PC-9 (cell line): ENCODE measurements around the gene ACO1. TPM values are rescaled to one million over a fixed set of nuclear protein-coding genes. Genes with fewer than 3 reads are reported as not detected.

ENCODE experiments used
- BruUV-seq: library from RNA; stranded (reverse); fragments of 400-500 nt; replicated peaks from 2 replicates; lab custom pipeline; 2021; lab: Mats Ljungman, UMichigan
- CTCF ChIA-PET: fragments of 300-600 bp; sonication (Branson Sonifier 250); formaldehyde crosslinking; loops from one replicate; lab custom pipeline; 2022; ENCODE audit warnings: antibody characterized with exemption; lab: Charles Lee
- POLR2A ChIA-PET: fragments of 300-600 bp; sonication (Branson Sonifier 250); formaldehyde crosslinking; loops from one replicate; lab custom pipeline; 2022; ENCODE audit warnings: antibody characterized with exemption; ENCODE audit not compliant: unreplicated experiment; lab: Charles Lee
- DNase-seq, 2 experiments: peaks; one replicate each; pipeline versions ENCODE4 v3.0.0 to v3.0.0-alpha.2; 2015 to 2022; ENCODE audit warnings: mixed read lengths in 1 of 2
- H2AFZ ChIP-seq: fragments of 200-600 bp; sonication (generic); 2 replicates; pipeline ENCODE4 v1.8.1; 2017; ENCODE audit warnings: antibody characterized with exemption
- H3F3A ChIP-seq: fragments of 200-600 bp; sonication (generic); 2 replicates; pipeline ENCODE4 v1.8.1; 2017; ENCODE audit warnings: antibody characterized with exemption, mild to moderate bottlenecking, low read depth; ENCODE audit not compliant: insufficient read depth
- H3K27ac ChIP-seq: fragments of 200-600 bp; sonication (generic); 2 replicates; pipeline ENCODE4 v1.6.1; 2016; ENCODE audit warnings: mixed run types
- H3K27me3 ChIP-seq: fragments of 200-600 bp; sonication (generic); 2 replicates; pipeline ENCODE4 v1.6.1; 2016; ENCODE audit warnings: low read depth, mixed run types; ENCODE audit not compliant: insufficient read depth
- H3K36me3 ChIP-seq: fragments of 200-600 bp; sonication (generic); 2 replicates; pipeline ENCODE4 v1.6.1; 2016; ENCODE audit warnings: low read depth, mixed run types
- H3K4me1 ChIP-seq: fragments of 200-600 bp; sonication (generic); replicated peaks from 2 replicates; pipeline ENCODE4 v1.6.1; 2016; ENCODE audit warnings: mixed run types; ENCODE audit not compliant: insufficient read depth
- H3K4me2 ChIP-seq: fragments of 200-600 bp; sonication (generic); 2 replicates; pipeline ENCODE4 v1.6.1; 2017; ENCODE audit warnings: mixed run types
- H3K4me3 ChIP-seq: fragments of 200-600 bp; sonication (generic); 2 replicates; pipeline ENCODE4 v1.6.1; 2016; ENCODE audit warnings: mixed run types
- H3K79me2 ChIP-seq: fragments of 200-600 bp; sonication (generic); 2 replicates; pipeline ENCODE4 v1.6.1; 2017; ENCODE audit warnings: low read depth, mixed run types
- H3K9me2 ChIP-seq: fragments of 200-600 bp; sonication (generic); 2 replicates; pipeline ENCODE4 v1.8.1; 2017; ENCODE audit warnings: mild to moderate bottlenecking; ENCODE audit not compliant: insufficient read depth
- H3K9me3 ChIP-seq: fragments of 200-600 bp; sonication (generic); 2 replicates; pipeline ENCODE4 v1.8.1; 2016; ENCODE audit warnings: low read depth; ENCODE audit not compliant: insufficient read depth
- H4K20me1 ChIP-seq: fragments of 200-600 bp; sonication (generic); 2 replicates; pipeline ENCODE4 v1.8.1; 2017; ENCODE audit not compliant: insufficient read depth
- EZH2 ChIP-seq: fragments of 200-600 bp; sonication (generic); IDR thresholded peaks from 2 replicates; pipeline ENCODE4 v1.8.0; 2017; ENCODE audit warnings: antibody characterized with exemption, low read depth
- intact Hi-C: fragments of 100-400 bp; cut with micrococcal nuclease; formaldehyde crosslinking; loops from one replicate; pipeline ENCODE4 v1.10.0; 2022; ENCODE audit not compliant: unreplicated experiment
- total RNA-seq: library from RNA; stranded (reverse); gene quantifications from 2 replicates; pipeline ENCODE4 v1.2.3, GENCODE V29; 2021
- TF ChIP-seq, protein P1 (sequence below): fragments of 200-600 bp; sonication (generic); conservative IDR thresholded peaks from 2 replicates; pipeline ENCODE4 v1.6.1; 2017; ENCODE audit warnings: mixed run types, antibody characterized with exemption, mild to moderate bottlenecking, moderate library complexity

The ACO1 gene
- total RNA-seq, 1 experiment from 2014 or later, result 30.2 TPM

DNA sequence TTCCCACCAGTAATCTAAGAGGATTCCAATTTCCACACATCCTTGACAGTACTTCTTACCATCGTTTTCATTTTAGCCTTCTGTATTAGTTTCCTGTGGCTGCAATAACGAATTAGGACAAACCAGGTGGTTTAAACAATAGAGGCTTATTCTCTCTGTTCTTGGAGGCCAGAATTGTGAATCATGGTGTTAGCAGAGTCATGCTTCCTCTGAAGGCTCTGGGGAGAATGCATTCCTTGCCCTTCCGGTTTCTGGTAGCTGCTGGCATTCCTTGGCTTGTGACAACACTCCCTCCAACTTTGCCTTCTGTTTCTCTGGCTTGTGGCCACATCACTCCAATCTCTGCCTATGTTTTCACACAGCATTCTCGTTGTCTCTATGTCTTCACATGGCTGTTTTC is 118.0 kb downstream of the ACO1 start:
- H3F3A ChIP-seq, result no peaks in the 10 kb centered on the region; the same call in 1 of the 2 replicates
- H3K9me2 ChIP-seq, result no peaks in the 10 kb centered on the region
- H3K4me1 ChIP-seq, result peaks cover 8% of the 10 kb centered on the region
- H3K79me2 ChIP-seq, result no peaks in the 10 kb centered on the region
- H3K4me2 ChIP-seq, result no peak overlapping the region
- H3K9me3 ChIP-seq, result no peaks in the 10 kb centered on the region; the same call in 1 of the 2 replicates
- H3K27ac ChIP-seq, result no peak overlapping the region
- H4K20me1 ChIP-seq, result no peaks in the 10 kb centered on the region
- intact Hi-C loops, result no loop called here
- no peak overlapping the region for H3K4me3 ChIP-seq
- no TSS peak for BruUV-seq
- ChIA-PET POLR2A (no interaction called here), CTCF (no interaction called here)
- H3K27me3 ChIP-seq, result no peaks in the 10 kb centered on the region
- TF ChIP-seq, protein P1, sequence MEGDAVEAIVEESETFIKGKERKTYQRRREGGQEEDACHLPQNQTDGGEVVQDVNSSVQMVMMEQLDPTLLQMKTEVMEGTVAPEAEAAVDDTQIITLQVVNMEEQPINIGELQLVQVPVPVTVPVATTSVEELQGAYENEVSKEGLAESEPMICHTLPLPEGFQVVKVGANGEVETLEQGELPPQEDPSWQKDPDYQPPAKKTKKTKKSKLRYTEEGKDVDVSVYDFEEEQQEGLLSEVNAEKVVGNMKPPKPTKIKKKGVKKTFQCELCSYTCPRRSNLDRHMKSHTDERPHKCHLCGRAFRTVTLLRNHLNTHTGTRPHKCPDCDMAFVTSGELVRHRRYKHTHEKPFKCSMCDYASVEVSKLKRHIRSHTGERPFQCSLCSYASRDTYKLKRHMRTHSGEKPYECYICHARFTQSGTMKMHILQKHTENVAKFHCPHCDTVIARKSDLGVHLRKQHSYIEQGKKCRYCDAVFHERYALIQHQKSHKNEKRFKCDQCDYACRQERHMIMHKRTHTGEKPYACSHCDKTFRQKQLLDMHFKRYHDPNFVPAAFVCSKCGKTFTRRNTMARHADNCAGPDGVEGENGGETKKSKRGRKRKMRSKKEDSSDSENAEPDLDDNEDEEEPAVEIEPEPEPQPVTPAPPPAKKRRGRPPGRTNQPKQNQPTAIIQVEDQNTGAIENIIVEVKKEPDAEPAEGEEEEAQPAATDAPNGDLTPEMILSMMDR, result no peak
- no peak for TF ChIP-seq EZH2
- no peak overlapping the region for H2AFZ ChIP-seq
- no peaks in the 10 kb centered on the region for H3K36me3 ChIP-seq
- DNase-seq, result peak in 1 of 2 experiments; percentile 67

- intact Hi-C loops, result no loop called here
- Histone ChIP-seq H4K20me1 (no peaks in the 10 kb centered on the region), H3F3A (no peaks in the 10 kb centered on the region; the same call in 1 of the 2 replicates), H3K27me3 (no peaks in the 10 kb centered on the region), H3K27ac (no peak overlapping the region), H3K4me1 (peaks cover 8% of the 10 kb centered on the region), H2AFZ (no peak overlapping the region), H3K4me2 (no peak overlapping the region), H3K9me3 (no peaks in the 10 kb centered on the region; the same call in 1 of the 2 replicates), H3K79me2 (no peaks in the 10 kb centered on the region), H3K4me3 (no peak overlapping the region), H3K9me2 (no peaks in the 10 kb centered on the region), H3K36me3 (no peaks in the 10 kb centered on the region)
- no peak for DNase-seq
- no peak for TF ChIP-seq EZH2
- TF ChIP-seq, protein P1, result no peak
- BruUV-seq, result no TSS peak
- ChIA-PET CTCF (no interaction called here), POLR2A (no interaction called here)
Measured at GRCh38 chr9:32503008-32503407, 118.6 kb downstream of the ACO1 start.

Other genes with a start within 250 kb of the ACO1 start
- gene RIGI, start 141.6 kb downstream of the ACO1 start, total RNA-seq, result 3.9 and 4.2 TPM in 2 replicates
- 8.0 and 8.2 TPM in 2 replicates for gene SMIM27, start 167.7 kb downstream of the ACO1 start, total RNA-seq
- gene TOPORS, start 167.9 kb downstream of the ACO1 start, total RNA-seq, result 8.0 and 11.1 TPM in 2 replicates
- 46.9 and 49.6 TPM in 2 replicates for gene NDUFB6, start 188.5 kb downstream of the ACO1 start, total RNA-seq